Umbilical cord (tissue), 2 donors: ENCODE results near the gene UBE2C. TPM values are rescaled to one million over a fixed set of nuclear protein-coding genes. Genes with fewer than 3 reads are reported as not detected.
"Not testable (repeated sequence)": the region's sequence is repeated elsewhere in the genome, so short reads cannot be mapped to it uniquely, and the experiment has no call there.

Experiments used
- DNase-seq: peaks from one replicate; pipeline ENCODE4 v3.0.0-alpha.2; 2015; ENCODE audit warnings: low spot score
- total RNA-seq: library from RNA; depleted of rRNA; stranded (reverse); fragments of >200 nt; gene quantifications from one replicate; pipeline ENCODE4 v1.2.3, GENCODE V29; 2014; ENCODE audit warnings: low replicate concordance; ENCODE audit not compliant: insufficient read depth

Gene UBE2C
- 3.6 TPM for total RNA-seq

GRCh38 chr20:45812157-45813005, at the start of gene UBE2C:
Gene UBE2C (plus strand): TSS chr20:45812644. CDS start chr20:45812696, 52 bp downstream.
- DNase-seq = peak; percentile 100

- DNase-seq = not testable (repeated sequence)
Measured at GRCh38 chr20:45764618-45765282, 47.7 kb upstream of the UBE2C start.

GRCh38 chr20:45765307-45765875, 47.1 kb upstream of the UBE2C start:
- DNase-seq = no peak

- DNase-seq = no peak
Measured at GRCh38 chr20:45765980-45766379, 46.5 kb upstream of the UBE2C start.

- DNase-seq = no peak
Measured at GRCh38 chr20:45768479-45768878, 44.0 kb upstream of the UBE2C start.

- DNase-seq = peak; percentile 93
Measured at GRCh38 chr20:45771182-45771759, 41.2 kb upstream of the UBE2C start.

GRCh38 chr20:45772693-45773092, 39.8 kb upstream of the UBE2C start:
- DNase-seq = no peak

GRCh38 chr20:45774945-45775344, 37.5 kb upstream of the UBE2C start:
- no peak for DNase-seq

- no peak for DNase-seq
Measured at GRCh38 chr20:45775411-45775810, 37.0 kb upstream of the UBE2C start.

GRCh38 chr20:45776931-45777330, 35.5 kb upstream of the UBE2C start:
- no peak for DNase-seq

- DNase-seq = peak; percentile 96
Measured at GRCh38 chr20:45779011-45779915, 33.2 kb upstream of the UBE2C start.

GRCh38 chr20:45780159-45780558, 32.3 kb upstream of the UBE2C start:
- DNase-seq = no peak

- DNase-seq = peak; percentile 86
Measured at GRCh38 chr20:45781391-45781931, 31.0 kb upstream of the UBE2C start.

GRCh38 chr20:45782890-45783289, 29.6 kb upstream of the UBE2C start:
- no peak for DNase-seq

GRCh38 chr20:45783656-45784294, 28.7 kb upstream of the UBE2C start:
- no peak for DNase-seq

- DNase-seq = no peak
Measured at GRCh38 chr20:45788351-45788750, 24.1 kb upstream of the UBE2C start.

GRCh38 chr20:45792317-45793118, 19.9 kb upstream of the UBE2C start:
- DNase-seq = no peak

GRCh38 chr20:45796337-45797065, 15.9 kb upstream of the UBE2C start:
- DNase-seq = no peak

- not testable (repeated sequence) for DNase-seq
Measured at GRCh38 chr20:45797510-45797909, 14.9 kb upstream of the UBE2C start.
